Brain pericyte (primary cell): ENCODE data around the gene PDCD5.
A peak's percentile ranks its signal among the peaks of the same experiment; 100 is the strongest.
"Not testable (repeated sequence)": the region's sequence is repeated elsewhere in the genome, so short reads cannot be mapped to it uniquely, and the experiment has no call there.

Experiments used
- DNase-seq: peaks from one replicate; pipeline ENCODE4 v3.0.0-alpha.2; 2012; ENCODE audit warnings: low read depth, low spot score

The PDCD5 gene

GRCh38 chr19:32580901-32581704 lies at the start of gene PDCD5:
Gene PDCD5, plus strand, starts transcription at chr19:32581190. Its CDS starts 72 bp downstream, at chr19:32581262.
- peak; percentile 65 for DNase-seq

- DNase-seq = no peak
Measured at GRCh38 chr19:32532233-32532632, 48.8 kb upstream of the PDCD5 start.

- no peak for DNase-seq
Measured at GRCh38 chr19:32537580-32537979, 43.4 kb upstream of the PDCD5 start.

GRCh38 chr19:32539240-32539916 lies 41.6 kb upstream of the PDCD5 start:
- no peak for DNase-seq

GRCh38 chr19:32540621-32541020 lies 40.4 kb upstream of the PDCD5 start:
- DNase-seq = no peak

GRCh38 chr19:32541376-32541775 lies 39.6 kb upstream of the PDCD5 start:
- DNase-seq = not testable (repeated sequence)

- no peak for DNase-seq
Measured at GRCh38 chr19:32542477-32543108, 38.4 kb upstream of the PDCD5 start.

GRCh38 chr19:32543115-32543900 lies 37.7 kb upstream of the PDCD5 start:
- DNase-seq = no peak

GRCh38 chr19:32544917-32545316 lies 36.1 kb upstream of the PDCD5 start:
- no peak for DNase-seq

GRCh38 chr19:32550666-32551065 lies 30.3 kb upstream of the PDCD5 start:
- DNase-seq = no peak

- DNase-seq = no peak
Measured at GRCh38 chr19:32555786-32556185, 25.2 kb upstream of the PDCD5 start.

- no peak for DNase-seq
Measured at GRCh38 chr19:32558607-32559228, 22.3 kb upstream of the PDCD5 start.

GRCh38 chr19:32563761-32564160 lies 17.2 kb upstream of the PDCD5 start:
- no peak for DNase-seq

GRCh38 chr19:32566246-32566830 lies 14.7 kb upstream of the PDCD5 start:
- no peak for DNase-seq

- DNase-seq = no peak
Measured at GRCh38 chr19:32567486-32567885, 13.5 kb upstream of the PDCD5 start.

- DNase-seq = no peak
Measured at GRCh38 chr19:32570081-32570785, 10.8 kb upstream of the PDCD5 start.

GRCh38 chr19:32571471-32572075 lies 9.4 kb upstream of the PDCD5 start:
- not testable (repeated sequence) for DNase-seq

GRCh38 chr19:32572700-32573491 lies 8.1 kb upstream of the PDCD5 start:
- not testable (repeated sequence) for DNase-seq

GRCh38 chr19:32573492-32573794 lies 7.5 kb upstream of the PDCD5 start:
- DNase-seq = no peak
